Thyroid gland (tissue), 4 donors: ENCODE data around the gene MAPK10.

Experiments used
- CTCF ChIP-seq, 6 experiments: fragments of 200-600 bp in 3 of 6; fragments of 450-650 bp in 3 of 6; sonication (generic) in 3 of 6; IDR thresholded peaks; one replicate each; pipeline ENCODE4 v1.5.1; 2016 to 2019; ENCODE audit warnings: antibody characterized with exemption in 6 of 6, mild to moderate bottlenecking in 2 of 6, inconsistent platforms in 1 of 6, moderate library complexity in 1 of 6
- POLR2A ChIP-seq, 2 donors: fragments of 450-650 bp; IDR thresholded peaks; one replicate each; pipeline ENCODE4 v1.6.1; 2017; ENCODE audit warnings: antibody characterized with exemption in 2 of 2, mild to moderate bottlenecking in 2 of 2, moderate library complexity in 1 of 2

GRCh38 chr4:86031927-86032326 is 327.9 kb downstream of the MAPK10 start:
- TF ChIP-seq CTCF (IDR thresholded peaks at IDR 0.05) (no peak), POLR2A (IDR thresholded peaks at IDR 0.05) (no peak)
